Activated B cell treated with CpG ODN at 0.5 μM for 24 hours (primary cell): ENCODE data around the gene MECP2. TPM values are rescaled to one million over a fixed set of nuclear protein-coding genes. Genes with fewer than 3 reads are reported as not detected.
A peak's percentile ranks its signal among the peaks of the same experiment; 100 is the strongest.

Experiments
- ATAC-seq: fragments of 200-7000 bp; cut with Tn5 transposase; one replicate; pipeline ENCODE4 v1.10.0; 2021; ENCODE audit warnings: low read depth, mild to moderate bottlenecking, moderate library complexity
- CTCF ChIA-PET: fragments of 350-600 bp; sonication (Branson Sonifier 250); formaldehyde crosslinking; loops from one replicate; lab custom pipeline; 2021; ENCODE audit warnings: antibody characterized with exemption; lab: Charles Lee
- POLR2A ChIA-PET: fragments of 350-600 bp; sonication (Branson Sonifier 250); formaldehyde crosslinking; loops from one replicate; lab custom pipeline; 2021; ENCODE audit warnings: antibody characterized with exemption; lab: Charles Lee
- DNase-seq: peaks from one replicate; pipeline ENCODE4 v3.0.0; 2022
- H3K27ac Mint-ChIP-seq: one replicate; pipeline ENCODE4 v1.8.0; 2020; ENCODE audit warnings: mixed read lengths
- H3K27me3 Mint-ChIP-seq: one replicate; pipeline ENCODE4 v1.8.0; 2021; ENCODE audit warnings: mixed read lengths
- H3K36me3 Mint-ChIP-seq: one replicate; pipeline ENCODE4 v1.8.0; 2021; ENCODE audit warnings: low read depth, mixed read lengths
- H3K4me1 Mint-ChIP-seq: one replicate; pipeline ENCODE4 v1.8.0; 2021; ENCODE audit warnings: mixed read lengths
- H3K4me3 Mint-ChIP-seq: one replicate; pipeline ENCODE4 v1.8.0; 2020; ENCODE audit warnings: mild to moderate bottlenecking, mixed read lengths
- H3K9me3 Mint-ChIP-seq: one replicate; pipeline ENCODE4 v1.8.0; 2020; ENCODE audit warnings: mixed read lengths
- CTCF ChIP-seq: fragments of 200-600 bp; IDR thresholded peaks from one replicate; pipeline ENCODE4 v1.8.0; 2022; ENCODE audit warnings: antibody characterized with exemption, mild to moderate bottlenecking
- intact Hi-C: fragments of 100-400 bp; cut with micrococcal nuclease; formaldehyde crosslinking; loops from one replicate; pipeline ENCODE4 v1.15.1; 2024
- total RNA-seq: library from RNA; stranded (reverse); gene quantifications from 2 replicates; pipeline ENCODE4 v1.2.3, GENCODE V29; 2022

Gene MECP2
- total RNA-seq, 1 donor from 2014 or later = 69.0 TPM

- intact Hi-C loops = loop anchor here (5.0 kb wide), 1 partner anchor 36 kb away; the partner anchor contains the start of gene MECP2
- Mint-ChIP-seq H3K4me1 (peaks cover 64% of the 10 kb centered on the region), H3K36me3 (peaks cover 43% of the 10 kb centered on the region), H3K9me3 (no peaks in the 10 kb centered on the region), H3K4me3 (no peak overlapping the region), H3K27me3 (no peaks in the 10 kb centered on the region), H3K27ac (no peak overlapping the region)
- no peak for TF ChIP-seq CTCF
- CTCF ChIA-PET = no interaction called here
- POLR2A ChIA-PET = interaction anchor here (0.5 kb wide), 1 partner anchor 708 kb away, joined by 4 read pairs; no protein-coding TSS in a partner anchor
- ATAC-seq (no peak), DNase-seq (no peak)
Observed at GRCh38 chrX:154061801-154062200, 35.7 kb downstream of the MECP2 start.

- H3K9me3 Mint-ChIP-seq = no peaks in the 10 kb centered on the region
- intact Hi-C loops = loop anchor here (5.0 to 10.0 kb wide), 2 partner anchors 38 to 1105 kb away; partner anchors contain the start of gene MECP2
- no peak overlapping the region for H3K4me3 Mint-ChIP-seq
- no peak for TF ChIP-seq CTCF
- ChIA-PET POLR2A (interaction anchor here (0.7 kb wide), 2 partner anchors 95 to 311 kb away, joined by 3 read pairs; no protein-coding TSS in a partner anchor), CTCF (no interaction called here)
- no peak overlapping the region for H3K27ac Mint-ChIP-seq
- ATAC-seq (no peak), DNase-seq (no peak)
- peaks cover 48% of the 10 kb centered on the region for H3K36me3 Mint-ChIP-seq
- no peaks in the 10 kb centered on the region for H3K27me3 Mint-ChIP-seq
- H3K4me1 Mint-ChIP-seq = peaks cover 57% of the 10 kb centered on the region
Observed at GRCh38 chrX:154059729-154060245, 37.7 kb downstream of the MECP2 start.

GRCh38 chrX:154059231-154059630, 38.3 kb downstream of the MECP2 start:
- peaks cover 51% of the 10 kb centered on the region for H3K4me1 Mint-ChIP-seq
- H3K27ac Mint-ChIP-seq = no peak overlapping the region
- ChIA-PET CTCF (interaction anchor here (1.1 kb wide), 1 partner anchor 112 kb away, joined by 3 read pairs; no protein-coding TSS in a partner anchor), POLR2A (interaction anchor here (0.7 kb wide), 2 partner anchors 94 to 312 kb away, joined by 3 read pairs; no protein-coding TSS in a partner anchor)
- intact Hi-C loops = loop anchor here (10.0 kb wide), 1 partner anchor 1104 kb away; no protein-coding TSS in a partner anchor
- DNase-seq (no peak), ATAC-seq (no peak)
- H3K9me3 Mint-ChIP-seq = no peaks in the 10 kb centered on the region
- peaks cover 46% of the 10 kb centered on the region for H3K36me3 Mint-ChIP-seq
- no peak overlapping the region for H3K4me3 Mint-ChIP-seq
- TF ChIP-seq CTCF = no peak
- no peaks in the 10 kb centered on the region for H3K27me3 Mint-ChIP-seq

- CTCF ChIA-PET = interaction anchor here (1.1 kb wide), 1 partner anchor 111 kb away, joined by 3 read pairs; no protein-coding TSS in a partner anchor
- no peak for DNase-seq
Observed at GRCh38 chrX:154058214-154058997, 39.1 kb downstream of the MECP2 start.

More at GRCh38 chrX:154058214-154058997, 39.1 kb downstream of the MECP2 start:
- POLR2A ChIA-PET = no interaction called here
- Mint-ChIP-seq H3K36me3 (peaks cover 44% of the 10 kb centered on the region), H3K4me3 (no peak overlapping the region), H3K27me3 (no peaks in the 10 kb centered on the region), H3K4me1 (peaks cover 43% of the 10 kb centered on the region), H3K9me3 (no peaks in the 10 kb centered on the region), H3K27ac (peak overlapping the region; percentile 20)
- intact Hi-C loops = loop anchor here (10.0 kb wide), 1 partner anchor 1104 kb away; no protein-coding TSS in a partner anchor
- TF ChIP-seq CTCF = no peak
- ATAC-seq = no peak
